Retinal pigment epithelial cell (primary cell): ENCODE measurements around the gene SCUBE1.

ENCODE experiments used
- DNase-seq: peaks from one replicate; pipeline ENCODE4 v3.0.0-alpha.2; 2010; ENCODE audit warnings: low read depth
- H3K4me3 ChIP-seq: 2 replicates; pipeline ENCODE4 v1.5.1; 2011; ENCODE audit warnings: mild to moderate bottlenecking, low read length, control low read depth, moderate library complexity
- CTCF ChIP-seq: conservative IDR thresholded peaks from 2 replicates; pipeline ENCODE4 v1.5.1; 2011; ENCODE audit warnings: low read depth, low read length, control low read depth, inconsistent platforms

Gene SCUBE1

GRCh38 chr22:43387815-43388214, 44.6 kb upstream of the SCUBE1 start:
- TF ChIP-seq CTCF: no peak
- DNase-seq: no peak
- no peak overlapping the region for H3K4me3 ChIP-seq

- no peak for DNase-seq
- TF ChIP-seq CTCF: peak; percentile 93
- no peak overlapping the region for H3K4me3 ChIP-seq
These were observed 42.8 kb upstream of the SCUBE1 start for GRCh38 chr22:43385770-43386641.

GRCh38 chr22:43384863-43385262, 41.7 kb upstream of the SCUBE1 start:
- no peak for TF ChIP-seq CTCF
- DNase-seq: no peak
- no peak overlapping the region for H3K4me3 ChIP-seq

GRCh38 chr22:43381693-43382092, 38.5 kb upstream of the SCUBE1 start:
- TF ChIP-seq CTCF: no peak
- H3K4me3 ChIP-seq: no peak overlapping the region
- DNase-seq: no peak

- TF ChIP-seq CTCF: no peak
- H3K4me3 ChIP-seq: no peak overlapping the region
- no peak for DNase-seq
These were observed 34.9 kb upstream of the SCUBE1 start for GRCh38 chr22:43377896-43378704.

- DNase-seq: no peak
- no peak for TF ChIP-seq CTCF
- no peak overlapping the region for H3K4me3 ChIP-seq
These were observed 34.4 kb upstream of the SCUBE1 start for GRCh38 chr22:43377548-43377895.
